ENCODE data around the gene AGMAT.

AGMAT gene

DNA sequence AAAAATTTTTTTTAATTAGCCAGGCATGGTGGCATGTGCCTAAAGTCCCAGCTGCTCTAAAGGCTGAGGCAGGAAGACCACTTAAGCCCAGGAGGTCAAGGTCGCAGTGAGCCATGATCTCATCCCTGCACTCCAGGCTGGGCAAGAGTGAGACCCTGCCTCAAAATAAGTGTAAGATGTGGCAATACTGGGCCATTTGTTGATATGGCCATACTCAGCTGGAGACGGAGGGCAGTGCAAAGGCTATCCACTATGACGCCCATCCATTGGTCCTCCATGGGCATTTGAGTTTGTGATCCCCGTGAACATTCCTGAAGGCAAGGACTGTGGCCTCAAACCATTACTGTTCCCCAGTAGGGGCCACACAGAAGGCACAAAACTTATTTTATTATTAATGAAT is 62.3 kb downstream of the AGMAT start:
- no peak for DNase-seq
